LNCAP (cell line): ENCODE measurements around the gene LPO.

ENCODE experiments used
- TF ChIP-seq, protein P1 (sequence below): fragments of 450-650 bp; IDR thresholded peaks from 2 replicates; pipeline ENCODE4 v1.5.1; 2017; ENCODE audit warnings: mild to moderate bottlenecking

LPO gene

DNA sequence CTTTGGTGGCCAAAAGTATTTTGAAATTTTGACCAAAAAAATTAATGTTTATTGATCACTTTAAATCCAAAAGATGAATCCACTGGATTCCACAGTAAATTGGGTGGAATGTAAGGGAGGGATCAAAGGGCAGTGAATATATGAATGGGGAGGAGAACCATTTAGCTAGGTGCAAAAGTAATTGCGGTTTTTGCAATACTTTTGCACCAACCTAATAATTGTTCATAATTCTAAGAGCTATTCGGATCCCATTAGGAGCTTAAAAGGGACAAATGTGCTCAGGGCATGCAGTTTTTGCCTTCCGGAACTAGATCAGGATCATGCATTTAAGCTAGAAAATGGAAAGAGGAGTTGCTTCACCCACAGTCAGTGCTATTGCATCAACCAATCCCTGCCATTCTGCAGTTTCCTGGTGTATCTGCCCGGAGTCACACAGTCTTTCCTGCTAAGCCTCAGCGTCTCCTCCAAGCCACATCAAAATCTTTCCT lies at the start of gene LPO:
LPO (plus strand) TSS at position 438 of the 488 bp plus-strand sequence. CDS start 4,396 bp downstream, outside the sequence.
- TF ChIP-seq, protein P1, sequence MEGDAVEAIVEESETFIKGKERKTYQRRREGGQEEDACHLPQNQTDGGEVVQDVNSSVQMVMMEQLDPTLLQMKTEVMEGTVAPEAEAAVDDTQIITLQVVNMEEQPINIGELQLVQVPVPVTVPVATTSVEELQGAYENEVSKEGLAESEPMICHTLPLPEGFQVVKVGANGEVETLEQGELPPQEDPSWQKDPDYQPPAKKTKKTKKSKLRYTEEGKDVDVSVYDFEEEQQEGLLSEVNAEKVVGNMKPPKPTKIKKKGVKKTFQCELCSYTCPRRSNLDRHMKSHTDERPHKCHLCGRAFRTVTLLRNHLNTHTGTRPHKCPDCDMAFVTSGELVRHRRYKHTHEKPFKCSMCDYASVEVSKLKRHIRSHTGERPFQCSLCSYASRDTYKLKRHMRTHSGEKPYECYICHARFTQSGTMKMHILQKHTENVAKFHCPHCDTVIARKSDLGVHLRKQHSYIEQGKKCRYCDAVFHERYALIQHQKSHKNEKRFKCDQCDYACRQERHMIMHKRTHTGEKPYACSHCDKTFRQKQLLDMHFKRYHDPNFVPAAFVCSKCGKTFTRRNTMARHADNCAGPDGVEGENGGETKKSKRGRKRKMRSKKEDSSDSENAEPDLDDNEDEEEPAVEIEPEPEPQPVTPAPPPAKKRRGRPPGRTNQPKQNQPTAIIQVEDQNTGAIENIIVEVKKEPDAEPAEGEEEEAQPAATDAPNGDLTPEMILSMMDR: no peak

DNA sequence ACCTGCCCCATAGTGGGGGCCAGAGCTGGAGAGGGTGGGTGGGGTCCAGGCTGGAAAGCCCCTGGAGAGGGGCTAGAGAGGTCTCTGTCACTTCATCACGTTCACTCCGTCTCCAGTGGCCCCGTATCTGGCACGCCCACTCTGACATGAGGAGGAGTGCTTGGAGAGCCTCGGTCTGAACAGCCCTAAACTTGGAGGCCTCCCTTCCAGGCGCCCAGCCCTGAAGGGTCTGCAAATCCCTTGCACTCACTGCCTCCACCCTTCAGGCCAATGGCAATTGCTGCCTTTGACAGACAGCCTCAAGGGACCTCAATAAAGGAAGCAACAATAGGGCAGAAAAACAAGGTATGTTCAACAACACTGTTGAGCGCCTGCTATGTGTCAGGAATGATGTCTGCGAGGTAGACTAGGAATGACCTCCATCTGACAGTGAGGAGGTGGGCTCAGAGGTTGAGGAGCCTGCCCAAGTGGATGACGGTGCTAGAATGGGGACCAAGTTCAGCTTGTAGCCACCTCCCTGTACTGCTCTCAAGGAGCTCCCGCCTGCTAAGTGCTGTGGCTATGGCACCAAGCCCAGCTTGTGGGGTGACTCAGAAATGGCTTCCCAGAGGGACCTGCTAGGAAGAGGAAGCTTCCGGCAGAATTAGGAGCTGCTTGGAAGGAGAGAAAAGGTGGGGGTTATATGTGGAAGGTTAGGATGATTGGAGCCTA lies 48.8 kb upstream of the LPO start:
- TF ChIP-seq, protein P1: no peak

DNA sequence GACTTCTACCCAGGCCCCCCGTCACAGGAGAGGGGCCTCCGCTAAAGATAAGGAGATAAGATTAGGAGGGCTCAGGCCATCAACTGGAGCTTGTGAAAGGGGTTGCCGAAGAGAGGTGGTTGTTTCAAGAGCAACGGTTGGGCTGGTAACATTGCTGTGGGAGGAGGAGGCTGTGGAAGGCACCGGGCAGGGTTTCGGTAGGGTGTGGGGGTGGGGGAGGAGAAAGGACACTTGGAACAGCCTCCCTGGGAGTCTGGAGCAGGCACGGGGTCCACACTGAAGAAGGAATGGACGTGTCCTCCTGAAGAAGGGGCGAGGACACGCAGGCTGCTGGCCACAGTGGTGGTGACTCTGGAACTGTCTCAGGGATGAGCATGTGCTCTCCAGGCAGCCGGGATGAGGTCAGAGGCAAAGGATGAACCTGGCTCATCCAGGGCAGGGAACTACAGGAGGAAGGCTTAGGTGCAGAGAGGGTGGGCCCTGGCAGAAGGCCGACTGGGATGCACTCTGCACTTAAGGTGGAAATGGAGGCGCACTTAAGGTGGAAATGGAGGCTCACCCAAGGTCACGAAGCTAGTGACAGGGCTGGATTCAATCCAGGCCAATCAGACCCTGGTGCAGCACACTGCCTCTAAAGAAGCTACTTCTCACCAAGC lies 47.0 kb upstream of the LPO start:
- TF ChIP-seq, protein P1: no peak

DNA sequence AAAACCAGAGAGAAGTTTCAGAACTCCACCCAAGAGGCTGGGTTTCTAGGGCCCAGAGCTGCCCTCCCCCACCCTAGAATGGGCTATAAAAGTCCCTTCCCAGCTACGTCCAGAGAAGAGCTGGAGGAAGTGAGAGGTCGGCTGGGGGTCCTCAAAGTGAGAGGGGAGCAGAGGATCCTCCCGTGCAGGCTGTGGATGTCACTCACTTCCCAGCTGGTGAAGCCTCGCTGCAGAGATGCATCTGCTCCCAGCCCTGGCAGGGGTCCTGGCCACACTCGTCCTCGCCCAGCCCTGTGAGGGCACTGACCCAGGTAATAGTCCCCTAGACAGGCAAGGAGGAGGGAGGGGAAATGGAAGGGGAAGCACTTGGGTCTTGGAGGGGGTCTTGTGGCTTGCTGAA lies 45.8 kb upstream of the LPO start, which contains the start of gene EPX:
EPX (plus strand) TSS at position 115 of the 400 bp plus-strand sequence; CDS start at position 236, 121 bp downstream.
- TF ChIP-seq, protein P1: no peak

DNA sequence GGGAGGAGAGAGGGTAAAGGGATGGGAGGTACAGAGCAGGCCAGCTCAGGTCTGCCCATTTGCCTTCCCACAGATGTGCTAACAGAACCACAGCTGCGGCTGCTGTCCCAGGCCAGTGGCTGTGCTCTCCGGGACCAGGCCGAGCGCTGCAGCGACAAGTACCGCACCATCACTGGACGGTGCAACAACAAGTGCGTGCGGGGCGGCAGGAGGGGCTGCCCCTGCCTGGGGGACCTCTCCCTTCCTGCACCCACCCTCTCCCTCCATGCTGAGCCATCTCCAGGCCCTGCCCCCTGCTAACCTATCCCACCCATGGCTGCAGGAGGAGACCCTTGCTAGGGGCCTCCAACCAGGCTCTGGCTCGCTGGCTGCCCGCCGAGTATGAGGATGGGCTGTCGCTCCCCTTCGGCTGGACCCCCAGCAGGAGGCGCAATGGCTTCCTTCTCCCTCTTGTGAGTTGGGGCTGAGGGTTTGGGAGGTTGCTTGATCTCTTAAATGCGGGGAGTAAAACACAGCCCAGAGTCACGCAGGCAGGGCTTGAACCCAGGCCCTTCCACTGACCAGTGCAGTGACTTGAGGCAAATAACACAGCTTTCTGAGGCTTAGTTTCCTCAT lies 44.6 kb upstream of the LPO start:
- TF ChIP-seq, protein P1: no peak

DNA sequence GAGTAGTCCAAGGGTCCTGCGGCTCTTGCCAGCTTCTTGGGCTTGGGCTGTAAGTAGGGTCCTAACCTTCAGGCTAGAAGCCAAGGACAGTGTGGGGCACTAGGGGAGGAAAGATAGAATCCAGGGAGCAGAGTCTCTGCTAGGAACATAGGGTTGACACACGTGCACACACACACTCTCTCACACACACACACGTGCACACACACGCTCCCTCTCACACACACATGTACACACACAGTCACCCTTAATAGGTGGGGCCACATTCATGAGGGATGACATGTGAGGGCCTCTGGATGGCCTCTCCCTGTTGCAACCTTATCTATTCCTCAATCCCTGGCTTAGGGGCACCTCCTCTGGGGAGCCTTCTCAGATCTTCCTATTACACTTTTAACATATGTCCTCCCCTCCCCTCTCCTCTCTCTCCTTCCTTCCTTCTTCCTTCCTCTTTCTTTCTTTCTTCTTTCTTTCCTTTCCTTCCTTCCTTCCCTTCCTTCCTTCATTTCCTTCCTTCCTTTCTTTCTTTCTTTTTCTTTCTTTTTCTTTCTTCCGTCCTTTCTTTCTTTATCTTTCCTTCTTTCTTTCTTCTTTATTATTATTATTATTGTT lies 42.8 kb upstream of the LPO start:
- TF ChIP-seq, protein P1: no peak

DNA sequence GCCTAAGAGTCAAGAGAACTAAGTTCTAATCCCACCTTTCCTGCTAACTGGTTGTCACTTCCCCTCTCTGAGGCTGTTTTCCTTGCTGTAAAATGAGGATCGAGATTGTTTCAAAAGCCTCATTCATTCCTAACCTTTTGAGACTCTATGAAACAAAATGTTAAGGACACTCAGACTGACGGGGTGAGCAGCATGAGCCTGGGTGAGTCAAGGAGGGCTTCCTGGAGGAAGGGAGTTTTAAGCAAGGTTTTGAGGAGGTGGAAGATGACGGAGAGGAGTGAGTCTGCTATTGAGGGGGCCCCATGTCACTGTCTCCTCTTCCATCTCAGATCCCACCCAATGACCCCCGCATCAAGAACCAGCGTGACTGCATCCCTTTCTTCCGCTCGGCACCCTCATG lies 41.8 kb upstream of the LPO start:
- TF ChIP-seq, protein P1: no peak
